Upper lobe of left lung (tissue), 6 donors: ENCODE measurements around the gene TAF10. TPM values are rescaled to one million over a fixed set of nuclear protein-coding genes. Genes with fewer than 3 reads are reported as not detected.

Experiments used
- ATAC-seq, 2 donors: fragments of 200-7000 bp; cut with Tn5 transposase; one replicate each; pipeline ENCODE4 v1.9.1; 2022; ENCODE audit warnings: mild to moderate bottlenecking in 2 of 2, moderate library complexity in 2 of 2; ENCODE audit not compliant: low FRiP score in 2 of 2
- DNase-seq, 2 donors: peaks; one replicate each; pipeline ENCODE4 v3.0.0-alpha.2; 2019 to 2020
- H3K27ac ChIP-seq, 4 donors: fragments of 200-600 bp; sonication (generic); one replicate each; pipeline ENCODE4 v1.5.1; 2016 to 2019
- H3K27me3 ChIP-seq, 4 donors: fragments of 200-600 bp; sonication (generic); one replicate each; pipeline ENCODE4 v1.5.1; 2017 to 2019
- H3K36me3 ChIP-seq, 4 donors: fragments of 200-600 bp; sonication (generic); one replicate each; pipeline ENCODE4 v1.5.1; 2016 to 2019
- H3K4me1 ChIP-seq, 4 donors: fragments of 200-600 bp; sonication (generic); one replicate each; pipeline ENCODE4 v1.5.1; 2018 to 2019
- H3K4me3 ChIP-seq, 4 donors: fragments of 200-600 bp; sonication (generic); one replicate each; pipeline ENCODE4 v1.5.1; 2017 to 2019; ENCODE audit warnings: mild to moderate bottlenecking in 2 of 4, moderate library complexity in 1 of 4
- H3K9me3 ChIP-seq, 4 donors: fragments of 200-600 bp; sonication (generic); one replicate each; pipeline ENCODE4 v1.5.1; 2018 to 2019
- CTCF ChIP-seq, 6 experiments: fragments of 450-650 bp in 4 of 6; fragments of 200-600 bp in 2 of 6; sonication (generic) in 2 of 6; IDR thresholded peaks; one replicate each; pipeline ENCODE4 v1.5.1; 2016 to 2019; ENCODE audit warnings: antibody characterized with exemption in 6 of 6
- EP300 ChIP-seq, 4 donors: sonication (generic); formaldehyde crosslinking; IDR thresholded peaks; one replicate each; pipeline ENCODE4 v1.5.1; 2017; ENCODE audit warnings: antibody characterized with exemption in 4 of 4, control low read depth in 2 of 4
- POLR2A ChIP-seq, 4 donors: fragments of 450-650 bp; IDR thresholded peaks; one replicate each; pipeline ENCODE4 v1.5.1; 2016 to 2017; ENCODE audit warnings: antibody characterized with exemption in 4 of 4, mild to moderate bottlenecking in 2 of 4
- POLR2AphosphoS5 ChIP-seq, 2 donors: sonication (generic); formaldehyde crosslinking; IDR thresholded peaks; one replicate each; pipeline ENCODE4 v1.5.1; 2017; ENCODE audit warnings: antibody characterized with exemption in 2 of 2
- WGBS, 2 donors: methylation state at CpG; one replicate each; pipeline ENCODE4 v1.1.5; 2017 to 2018; 5-methylcytosine and 5-hydroxymethylcytosine counted together
- total RNA-seq, 6 donors: library from RNA; depleted of rRNA in 4 of 6; stranded (reverse); fragments of >200 nt in 4 of 6; gene quantifications; one replicate each; pipeline versions ENCODE4 v1.1.0 to v1.2.1, GENCODE V29; 2016 to 2021
- donor health status: DM: no; HTN: no; CAD: no; lungs with moderate emphysema.
- donor health status: DM: no; HTN: yes; CAD: no; lungs with severe emphysema.

TAF10 gene
- total RNA-seq, 6 donors from 2014 or later = 60.8 to 153 (median 96.5) TPM

- TF ChIP-seq EP300 (IDR thresholded peaks at IDR 0.05) (no peak), CTCF (IDR thresholded peaks at IDR 0.05) (no peak), POLR2A (IDR thresholded peaks at IDR 0.05) (no peak), POLR2AphosphoS5 (IDR thresholded peaks at IDR 0.05) (no peak)
- Histone ChIP-seq H3K36me3 (no peaks in the 10 kb centered on the region), H3K4me1 (peaks cover 29 to 36% (median 33%) of the 10 kb centered on the region in 4 donors), H3K27ac (peak overlapping the region in 3 of 4 donors; percentile 10 to 89 (median 86)), H3K9me3 (no peaks in the 10 kb centered on the region), H3K4me3 (no peak overlapping the region), H3K27me3 (no peaks in the 10 kb centered on the region)
- DNase-seq = no peak
- no peak for ATAC-seq
- 13 to 24% methylated on average over 1 of the region's 1 CpG for WGBS, 2 donors
These were observed 36.5 kb upstream of the TAF10 start for GRCh38 chr11:6648501-6648900.

- DNase-seq = no peak
- Histone ChIP-seq H3K36me3 (no peaks in the 10 kb centered on the region), H3K4me1 (peaks cover 27 to 37% (median 35%) of the 10 kb centered on the region in 4 donors), H3K9me3 (no peaks in the 10 kb centered on the region), H3K4me3 (no peak overlapping the region), H3K27me3 (no peaks in the 10 kb centered on the region), H3K27ac (peak overlapping the region; percentile 58 to 89 (median 81))
- 87 to 100% methylated on average over 2 of the region's 2 CpGs for WGBS, 2 donors
- TF ChIP-seq EP300 (IDR thresholded peaks at IDR 0.05) (no peak), CTCF (IDR thresholded peaks at IDR 0.05) (no peak), POLR2AphosphoS5 (IDR thresholded peaks at IDR 0.05) (no peak), POLR2A (IDR thresholded peaks at IDR 0.05) (no peak)
- no peak for ATAC-seq
These were observed 35.8 kb upstream of the TAF10 start for GRCh38 chr11:6647836-6648235.

GRCh38 chr11:6646918-6647679 is 35.1 kb upstream of the TAF10 start:
- peak in 1 of 2 donors; percentile 32 for DNase-seq

GRCh38 chr11:6646576-6646917 is 34.5 kb upstream of the TAF10 start:
- no peaks in the 10 kb centered on the region for H3K9me3 ChIP-seq
- no peaks in the 10 kb centered on the region for H3K36me3 ChIP-seq
- ATAC-seq (peak; percentile 15 to 79), DNase-seq (no peak)
- no peak overlapping the region for H3K4me3 ChIP-seq
- peaks cover 26 to 39% (median 31%) of the 10 kb centered on the region in 4 donors for H3K4me1 ChIP-seq
- H3K27ac ChIP-seq = peak overlapping the region; percentile 58 to 89 (median 81)
- no peaks in the 10 kb centered on the region for H3K27me3 ChIP-seq
- TF ChIP-seq CTCF (IDR thresholded peaks at IDR 0.05) (no peak), POLR2A (IDR thresholded peaks at IDR 0.05) (no peak), POLR2AphosphoS5 (IDR thresholded peaks at IDR 0.05) (no peak), EP300 (IDR thresholded peaks at IDR 0.05) (no peak)
- WGBS, 2 donors = 28 to 33% methylated on average over 3 of the region's 3 CpGs

More at GRCh38 chr11:6646918-6647679, 35.1 kb upstream of the TAF10 start:
- peak overlapping the region; percentile 58 to 89 (median 81) for H3K27ac ChIP-seq
- TF ChIP-seq POLR2A (IDR thresholded peaks at IDR 0.05) = no peak
- no peak for TF ChIP-seq EP300 (IDR thresholded peaks at IDR 0.05)
- no peak for TF ChIP-seq POLR2AphosphoS5 (IDR thresholded peaks at IDR 0.05)
- no peak for TF ChIP-seq CTCF (IDR thresholded peaks at IDR 0.05)
- no peaks in the 10 kb centered on the region for H3K27me3 ChIP-seq
- no peaks in the 10 kb centered on the region for H3K36me3 ChIP-seq
- H3K4me1 ChIP-seq = peaks cover 27 to 39% (median 31%) of the 10 kb centered on the region in 4 donors
- ATAC-seq = peak in 1 of 2 donors; percentile 40
- WGBS, 2 donors = 44 to 45% methylated on average over 9 of the region's 9 CpGs
- no peaks in the 10 kb centered on the region for H3K9me3 ChIP-seq
- H3K4me3 ChIP-seq = no peak overlapping the region
